ENCODE data around the gene CNKSR3.
"Not testable (repeated sequence)": the region's sequence is repeated elsewhere in the genome, so short reads cannot be mapped to it uniquely, and the experiment has no call there.

CNKSR3 gene

GRCh38 chr6:154515826-154516225 lies 5.3 kb upstream of the CNKSR3 start:
- TF ChIP-seq CTCF (conservative IDR thresholded peaks at IDR 0.05) (no peak), ZFX (IDR thresholded peaks at IDR 0.05) (no peak)

GRCh38 chr6:154515076-154515475 lies 4.6 kb upstream of the CNKSR3 start:
- H3K27ac ChIP-seq, result not testable (repeated sequence)

More at GRCh38 chr6:154515826-154516225, 5.3 kb upstream of the CNKSR3 start:
- no peak overlapping the region for H3K27ac ChIP-seq

- TF ChIP-seq CTCF (conservative IDR thresholded peaks at IDR 0.05) (no peak), ZFX (IDR thresholded peaks at IDR 0.05) (no peak)
- no peak overlapping the region for H3K27ac ChIP-seq
Measured at GRCh38 chr6:154514481-154514880, 4.0 kb upstream of the CNKSR3 start.

- TF ChIP-seq CTCF (conservative IDR thresholded peaks at IDR 0.05) (no peak), ZFX (IDR thresholded peaks at IDR 0.05) (no peak)
- H3K27ac ChIP-seq, result no peak overlapping the region
Measured at GRCh38 chr6:154513601-154514320, 3.3 kb upstream of the CNKSR3 start.

GRCh38 chr6:154512201-154512600 lies 1.7 kb upstream of the CNKSR3 start:
- no peak for TF ChIP-seq CTCF (conservative IDR thresholded peaks at IDR 0.05)
- H3K27ac ChIP-seq, result no peak overlapping the region

GRCh38 chr6:154511791-154512190 lies 1.3 kb upstream of the CNKSR3 start:
- H3K27ac ChIP-seq, result no peak overlapping the region
- TF ChIP-seq ZFX (IDR thresholded peaks at IDR 0.05) (no peak), CTCF (conservative IDR thresholded peaks at IDR 0.05) (no peak)

GRCh38 chr6:154509421-154510143 lies 903 bp downstream of the CNKSR3 start:
- TF ChIP-seq ZFX (IDR thresholded peaks at IDR 0.05) (peak; percentile 9; the same call in 1 of the 2 replicates), CTCF (conservative IDR thresholded peaks at IDR 0.05) (peak; percentile 10; the same call in 1 of the 2 replicates)
- H3K27ac ChIP-seq, result peak overlapping the region; percentile 95

Data from C4-2B (cell line).